ENCODE data around the gene INVS. TPM values are rescaled to one million over a fixed set of nuclear protein-coding genes. Genes with fewer than 3 reads are reported as not detected.
A peak's percentile ranks its signal among the peaks of the same experiment; 100 is the strongest.
"Not testable (repeated sequence)": the region's sequence is repeated elsewhere in the genome, so short reads cannot be mapped to it uniquely, and the experiment has no call there.

INVS gene
- total RNA-seq, 1 donor, result 13.9 TPM

DNA sequence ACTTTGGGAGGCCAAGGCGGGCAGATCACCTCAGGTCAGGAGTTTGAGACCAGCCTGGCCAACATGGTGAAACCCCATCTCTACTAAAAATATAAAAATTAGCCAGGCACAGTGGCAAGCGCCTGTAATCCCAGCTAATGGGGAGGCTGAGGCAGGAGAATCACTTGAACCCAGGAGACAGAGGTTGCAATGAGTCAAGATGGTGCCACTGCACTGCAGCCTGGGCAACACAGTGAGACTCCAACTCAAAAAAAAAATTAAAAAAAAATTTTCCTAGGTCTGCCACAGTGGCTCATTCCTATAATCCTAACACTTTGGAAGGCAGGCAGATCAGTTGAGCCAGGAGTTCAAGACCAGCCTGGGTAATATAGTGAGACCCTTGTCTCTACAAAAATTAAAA is 4.6 kb upstream of the INVS start:
- H3K27me3 ChIP-seq (ENCODE audit: insufficient read depth, low read length); H3K4me3 ChIP-seq (ENCODE audit: low read length); H3K9me3 ChIP-seq (ENCODE audit: low read depth, low read length): not testable (repeated sequence)
- H3K4me1 ChIP-seq (ENCODE audit: insufficient read depth, low read length), result peaks cover 20% of the 10 kb centered on the region

DNA sequence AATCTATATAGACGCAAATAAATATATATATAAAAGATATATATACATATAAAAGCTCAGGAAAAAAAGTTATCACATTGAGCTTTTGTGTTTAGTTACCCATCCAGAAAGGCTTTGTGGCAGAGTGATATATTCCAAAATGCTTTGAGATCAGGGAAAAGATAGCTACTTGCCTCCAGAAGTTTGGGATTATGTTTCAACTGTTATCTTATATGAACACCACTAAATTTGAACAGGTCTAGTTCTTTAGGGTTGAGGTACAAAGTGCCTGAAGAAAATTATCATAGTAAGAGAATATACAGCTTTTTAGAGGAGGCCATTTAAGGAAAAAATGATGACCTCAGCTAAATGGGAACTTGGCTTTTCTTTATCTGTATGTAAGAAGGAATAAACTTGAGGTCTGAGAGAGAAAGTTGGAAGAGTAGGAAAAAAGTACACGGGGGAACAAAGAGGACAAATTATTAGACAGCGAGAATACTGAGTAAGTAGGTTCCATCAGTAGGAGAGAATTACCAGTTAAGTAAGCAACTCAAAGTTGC is 2.6 kb upstream of the INVS start:
- no peak overlapping the region for H3K4me3 ChIP-seq (ENCODE audit: low read length)
- H3K4me1 ChIP-seq (ENCODE audit: insufficient read depth, low read length), result peaks cover 29% of the 10 kb centered on the region
- H3K27me3 ChIP-seq (ENCODE audit: insufficient read depth, low read length), result no peaks in the 10 kb centered on the region
- H3K9me3 ChIP-seq (ENCODE audit: low read depth, low read length), result no peaks in the 10 kb centered on the region

DNA sequence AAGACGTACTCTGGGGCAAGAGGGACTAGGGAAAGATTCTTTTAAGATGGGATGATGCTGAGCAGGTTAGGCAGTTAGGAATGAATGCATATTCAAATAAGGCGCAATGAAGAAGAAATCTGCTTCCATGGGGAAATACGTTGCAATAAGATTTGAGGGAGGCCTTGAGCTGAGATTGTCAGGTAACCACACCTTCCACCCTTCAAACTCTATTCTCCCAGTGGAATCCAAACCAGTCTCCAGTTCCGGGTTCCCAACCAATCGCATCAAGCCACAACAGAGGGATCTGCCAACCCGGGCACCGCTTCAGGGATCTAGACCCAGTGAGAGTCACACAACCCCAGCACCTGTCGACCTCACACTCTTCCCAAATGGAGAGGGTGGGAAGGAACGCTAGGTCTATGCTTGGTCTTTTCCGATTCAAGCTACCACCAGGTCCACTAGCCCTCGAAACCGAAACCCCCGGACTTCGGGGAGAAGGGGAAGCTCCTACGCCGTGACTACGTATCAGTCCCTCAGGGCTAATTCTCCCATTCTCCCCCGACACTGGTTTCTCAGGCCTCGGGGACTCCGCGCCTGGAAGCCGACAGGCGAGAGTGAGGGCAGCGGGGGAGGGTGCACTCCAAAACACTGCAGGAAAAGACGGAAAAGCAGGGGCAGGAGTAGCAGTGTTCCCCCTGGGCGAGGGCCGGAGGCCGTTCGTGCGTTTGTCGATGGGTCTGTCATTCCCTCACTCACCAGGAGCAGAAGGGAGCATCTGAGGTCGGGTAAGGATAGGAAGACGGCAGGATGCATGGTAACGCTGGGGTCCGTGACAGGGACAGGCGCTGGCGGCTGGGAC is 777 bp upstream of the INVS start:
- Histone ChIP-seq H3K27me3 (ENCODE audit: insufficient read depth, low read length) (no peaks in the 10 kb centered on the region), H3K4me1 (ENCODE audit: insufficient read depth, low read length) (peaks cover 27% of the 10 kb centered on the region), H3K9me3 (ENCODE audit: low read depth, low read length) (no peaks in the 10 kb centered on the region), H3K4me3 (ENCODE audit: low read length) (peak overlapping the region; percentile 98)

DNA sequence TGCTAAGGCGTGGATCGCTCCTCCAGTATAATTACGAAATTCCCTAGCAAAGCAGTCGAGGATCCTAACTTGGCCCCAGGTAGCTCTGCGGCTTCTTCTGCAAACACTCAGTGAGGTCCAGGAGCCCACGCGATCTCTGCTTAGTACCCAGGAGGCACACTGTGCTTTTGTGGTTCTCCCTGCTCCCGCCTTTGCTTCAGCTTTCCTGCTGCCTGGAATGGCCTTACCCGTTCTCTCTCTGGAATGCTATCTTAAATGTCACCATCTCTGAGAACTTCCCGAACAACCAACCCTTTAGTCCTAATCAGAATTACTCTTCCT is 639 bp downstream of the INVS start:
- peak overlapping the region; percentile 98 for H3K4me3 ChIP-seq (ENCODE audit: low read length)
- no peaks in the 10 kb centered on the region for H3K9me3 ChIP-seq (ENCODE audit: low read depth, low read length)
- H3K27me3 ChIP-seq (ENCODE audit: insufficient read depth, low read length), result no peaks in the 10 kb centered on the region
- H3K4me1 ChIP-seq (ENCODE audit: insufficient read depth, low read length), result peaks cover 19% of the 10 kb centered on the region

DNA sequence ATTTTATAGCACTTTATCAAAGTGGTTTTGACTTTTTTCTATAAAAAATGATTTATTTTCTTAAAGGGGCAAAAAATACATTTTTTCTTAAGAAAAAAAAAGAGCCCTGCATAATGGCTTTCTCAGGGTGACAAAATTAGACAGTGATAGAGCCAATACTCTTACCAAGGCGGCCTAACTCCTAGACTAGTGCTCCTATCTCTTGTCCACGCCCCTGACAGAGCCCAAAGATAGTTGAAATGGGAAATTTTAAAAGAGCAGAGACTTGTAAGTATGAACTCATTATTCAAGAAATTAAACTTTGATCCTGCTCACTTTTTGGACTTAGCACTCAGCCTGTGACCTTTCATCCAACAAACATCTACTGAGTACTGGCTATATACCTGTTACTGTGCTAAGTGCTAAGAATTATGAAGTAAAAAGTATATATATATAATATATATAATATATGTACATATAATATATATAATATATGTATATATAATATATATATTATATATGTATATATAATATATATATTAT is 1.2 kb downstream of the INVS start:
- H3K9me3 ChIP-seq (ENCODE audit: low read depth, low read length), result no peaks in the 10 kb centered on the region
- H3K4me1 ChIP-seq (ENCODE audit: insufficient read depth, low read length), result peaks cover 18% of the 10 kb centered on the region
- no peak overlapping the region for H3K4me3 ChIP-seq (ENCODE audit: low read length)
- H3K27me3 ChIP-seq (ENCODE audit: insufficient read depth, low read length), result no peaks in the 10 kb centered on the region

DNA sequence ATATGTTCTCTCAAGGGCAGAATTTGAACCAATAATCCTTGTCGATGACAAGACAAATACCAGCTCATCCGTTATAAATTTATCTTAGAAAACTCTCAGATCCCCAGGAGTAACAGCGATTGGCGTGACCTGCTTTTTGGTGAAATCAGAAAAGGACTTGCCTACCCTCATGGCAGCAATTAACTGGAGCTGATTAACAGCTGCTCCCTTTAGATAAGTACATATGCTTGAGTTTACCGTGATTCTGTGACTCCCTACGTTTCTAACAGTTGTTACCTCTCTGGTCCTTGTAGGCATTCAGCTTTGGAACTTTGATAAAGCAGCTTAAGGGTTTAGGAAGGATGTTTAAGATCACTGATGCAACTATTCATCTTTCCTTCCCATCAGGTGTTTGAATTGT is 2.6 kb downstream of the INVS start:
- Histone ChIP-seq H3K4me3 (ENCODE audit: low read length) (no peak overlapping the region), H3K9me3 (ENCODE audit: low read depth, low read length) (no peaks in the 10 kb centered on the region), H3K27me3 (ENCODE audit: insufficient read depth, low read length) (no peaks in the 10 kb centered on the region), H3K4me1 (ENCODE audit: insufficient read depth, low read length) (peaks cover 18% of the 10 kb centered on the region)

DNA sequence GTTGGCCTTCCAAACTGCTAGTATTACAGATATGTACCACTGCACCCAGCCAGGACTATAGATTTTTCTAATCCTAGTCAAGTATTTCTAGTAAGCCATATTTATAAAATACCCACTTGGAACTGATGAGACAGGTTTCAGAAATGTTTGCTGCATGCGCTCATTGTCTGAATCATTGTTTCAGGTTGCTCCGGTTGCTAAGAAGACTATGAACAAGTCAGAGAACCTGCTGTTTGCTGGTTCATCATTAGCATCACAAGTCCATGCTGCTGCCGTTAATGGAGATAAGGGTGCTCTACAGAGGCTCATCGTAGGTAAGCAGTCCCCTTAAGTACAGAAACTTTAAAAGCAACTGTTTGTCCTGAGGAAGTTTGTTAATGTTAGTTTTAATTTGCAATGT is 5.3 kb downstream of the INVS start:
- peaks cover 10% of the 10 kb centered on the region for H3K4me1 ChIP-seq (ENCODE audit: insufficient read depth, low read length)
- no peak overlapping the region for H3K4me3 ChIP-seq (ENCODE audit: low read length)
- no peaks in the 10 kb centered on the region for H3K27me3 ChIP-seq (ENCODE audit: insufficient read depth, low read length)
- H3K9me3 ChIP-seq (ENCODE audit: low read depth, low read length), result no peaks in the 10 kb centered on the region

DNA sequence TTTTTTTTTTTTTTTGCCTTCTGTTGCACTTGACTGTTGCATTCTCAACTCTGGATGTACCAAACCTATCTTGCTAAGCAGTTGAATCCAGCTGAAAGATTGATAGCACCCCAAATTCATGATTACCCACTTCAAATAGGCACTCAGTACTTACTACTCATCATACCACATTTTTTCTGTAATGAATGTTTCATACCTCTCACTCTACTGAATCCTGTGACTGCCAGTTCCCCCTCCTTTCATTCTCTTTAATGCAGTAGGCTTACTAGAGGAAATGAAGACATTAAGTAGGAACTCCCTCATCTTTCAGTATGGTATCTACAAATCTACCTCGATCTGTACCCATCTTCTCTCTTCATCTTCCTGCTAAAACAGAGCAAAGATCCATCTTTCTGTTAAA is 6.8 kb downstream of the INVS start:
- Histone ChIP-seq H3K4me3 (ENCODE audit: low read length) (no peak overlapping the region), H3K4me1 (ENCODE audit: insufficient read depth, low read length) (no peaks in the 10 kb centered on the region), H3K27me3 (ENCODE audit: insufficient read depth, low read length) (no peaks in the 10 kb centered on the region), H3K9me3 (ENCODE audit: low read depth, low read length) (no peaks in the 10 kb centered on the region)

DNA sequence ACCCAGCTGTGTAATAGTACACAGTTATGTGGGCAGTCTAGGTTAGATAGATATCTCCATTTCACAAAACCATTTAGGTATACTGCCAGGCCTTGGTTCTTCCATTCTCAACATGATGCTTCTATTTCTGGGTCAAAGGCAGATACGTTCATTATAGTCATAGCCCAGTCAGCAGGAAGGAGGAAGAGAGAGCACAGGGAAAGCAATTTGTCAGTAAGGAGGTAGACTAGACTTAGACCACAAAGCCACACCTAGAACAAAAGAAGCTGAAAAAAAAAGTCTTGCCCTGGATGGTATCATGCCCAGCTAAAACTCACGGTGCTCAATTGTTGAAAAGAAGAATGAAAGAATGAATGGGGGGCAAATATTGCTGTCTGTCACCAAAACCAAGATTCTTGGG is 7.6 kb downstream of the INVS start:
- no peaks in the 10 kb centered on the region for H3K9me3 ChIP-seq (ENCODE audit: low read depth, low read length)
- H3K27me3 ChIP-seq (ENCODE audit: insufficient read depth, low read length), result no peaks in the 10 kb centered on the region
- H3K4me1 ChIP-seq (ENCODE audit: insufficient read depth, low read length), result no peaks in the 10 kb centered on the region
- H3K4me3 ChIP-seq (ENCODE audit: low read length), result no peak overlapping the region

DNA sequence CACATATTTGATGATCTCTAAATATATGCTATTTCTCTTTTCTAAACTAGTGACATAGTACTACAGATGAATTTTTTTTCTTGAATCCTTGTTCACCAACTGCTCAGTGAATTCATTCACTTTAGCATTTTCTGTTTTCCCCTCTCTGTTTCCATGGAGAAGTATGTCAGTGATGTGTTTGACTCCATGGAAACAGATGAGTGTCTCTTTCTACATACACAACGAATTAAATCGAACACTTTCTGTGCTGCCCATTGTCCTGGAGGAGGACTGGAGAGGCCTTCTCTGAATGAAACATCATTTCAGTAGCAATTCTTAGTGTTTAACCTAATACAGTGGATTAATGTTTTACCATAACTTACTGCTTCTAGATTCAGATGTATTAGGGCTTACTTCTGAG is 9.5 kb downstream of the INVS start:
- Histone ChIP-seq H3K4me1 (ENCODE audit: insufficient read depth, low read length) (no peaks in the 10 kb centered on the region), H3K9me3 (ENCODE audit: low read depth, low read length) (no peaks in the 10 kb centered on the region), H3K27me3 (ENCODE audit: insufficient read depth, low read length) (no peaks in the 10 kb centered on the region), H3K4me3 (ENCODE audit: low read length) (no peak overlapping the region)

DNA sequence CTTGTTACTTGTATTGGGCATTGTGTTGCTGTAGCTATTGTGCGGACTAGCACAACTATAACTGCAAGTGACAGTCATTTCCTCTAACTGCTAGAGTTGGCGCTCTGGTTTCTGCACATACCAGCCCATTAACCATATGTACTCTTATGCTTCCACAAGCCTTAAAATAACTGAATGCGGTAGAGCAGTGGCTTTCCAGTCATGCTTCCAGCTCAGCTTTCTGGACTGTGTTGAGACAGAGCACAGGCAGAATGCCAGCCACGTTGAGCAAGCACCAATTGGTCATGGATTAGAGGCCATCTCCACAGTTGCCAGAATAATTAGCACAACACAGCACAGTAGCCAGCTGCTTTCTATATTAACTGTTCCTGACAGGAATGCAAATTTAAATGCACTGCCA is 12.2 kb downstream of the INVS start:
- Histone ChIP-seq H3K27me3 (ENCODE audit: insufficient read depth, low read length) (no peaks in the 10 kb centered on the region), H3K4me1 (ENCODE audit: insufficient read depth, low read length) (no peaks in the 10 kb centered on the region), H3K9me3 (ENCODE audit: low read depth, low read length) (no peaks in the 10 kb centered on the region), H3K4me3 (ENCODE audit: low read length) (no peak overlapping the region)

DNA sequence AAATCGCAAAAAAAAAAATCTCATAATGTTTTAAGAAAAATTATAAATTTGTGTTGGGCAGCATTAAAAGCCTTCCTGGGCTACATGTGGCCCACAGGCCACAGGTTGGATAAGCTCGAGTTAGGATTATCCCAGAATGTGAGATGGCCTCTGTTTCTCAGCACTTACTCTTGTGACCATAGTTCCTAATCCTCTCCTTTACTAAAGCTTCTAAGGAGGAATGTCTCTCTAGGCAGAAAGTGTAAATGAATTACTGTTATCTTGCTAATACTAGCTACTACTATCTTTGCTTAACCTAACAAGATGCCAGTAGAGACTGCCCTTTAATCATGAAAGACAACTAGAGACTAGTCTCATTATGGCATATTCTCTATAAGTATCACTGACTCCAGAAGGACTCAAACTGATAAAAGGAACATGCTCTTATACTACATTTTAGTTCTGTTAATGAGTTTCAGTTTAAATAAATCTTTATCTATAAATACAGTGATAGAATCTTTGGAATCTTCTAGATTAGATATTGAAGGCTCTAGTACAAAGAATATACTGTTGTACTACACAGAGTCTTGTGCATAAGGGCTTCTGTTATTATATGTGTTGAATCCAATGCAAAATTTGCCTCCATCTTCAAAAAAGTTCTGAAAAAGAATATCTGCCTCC is 13.8 kb downstream of the INVS start:
- Histone ChIP-seq H3K4me3 (ENCODE audit: low read length) (no peak overlapping the region), H3K9me3 (ENCODE audit: low read depth, low read length) (no peaks in the 10 kb centered on the region), H3K27me3 (ENCODE audit: insufficient read depth, low read length) (no peaks in the 10 kb centered on the region), H3K4me1 (ENCODE audit: insufficient read depth, low read length) (no peaks in the 10 kb centered on the region)

DNA sequence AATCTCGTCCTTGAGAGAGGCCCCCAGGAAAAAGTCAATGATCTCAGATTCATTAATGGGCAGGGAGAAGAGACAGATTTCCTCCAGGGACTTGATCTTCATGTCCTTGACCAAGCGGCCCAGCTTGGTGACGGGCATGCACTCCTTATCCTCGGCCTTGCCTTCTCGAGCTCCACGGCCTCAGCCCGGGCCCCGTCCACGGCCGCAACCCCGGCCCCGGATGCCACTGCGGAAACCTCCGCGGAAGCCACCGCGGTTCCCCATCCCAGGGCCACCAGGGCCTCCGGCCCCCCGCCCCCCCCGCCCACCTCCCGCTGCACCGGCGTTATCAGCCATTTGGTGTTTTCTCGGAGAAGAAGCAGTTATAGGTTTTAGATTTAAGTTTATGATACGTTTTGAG is 18.3 kb downstream of the INVS start:
- H3K4me3 ChIP-seq (ENCODE audit: low read length), result no peak overlapping the region
- no peaks in the 10 kb centered on the region for H3K9me3 ChIP-seq (ENCODE audit: low read depth, low read length)
- H3K4me1 ChIP-seq (ENCODE audit: insufficient read depth, low read length), result no peaks in the 10 kb centered on the region
- no peaks in the 10 kb centered on the region for H3K27me3 ChIP-seq (ENCODE audit: insufficient read depth, low read length)

DNA sequence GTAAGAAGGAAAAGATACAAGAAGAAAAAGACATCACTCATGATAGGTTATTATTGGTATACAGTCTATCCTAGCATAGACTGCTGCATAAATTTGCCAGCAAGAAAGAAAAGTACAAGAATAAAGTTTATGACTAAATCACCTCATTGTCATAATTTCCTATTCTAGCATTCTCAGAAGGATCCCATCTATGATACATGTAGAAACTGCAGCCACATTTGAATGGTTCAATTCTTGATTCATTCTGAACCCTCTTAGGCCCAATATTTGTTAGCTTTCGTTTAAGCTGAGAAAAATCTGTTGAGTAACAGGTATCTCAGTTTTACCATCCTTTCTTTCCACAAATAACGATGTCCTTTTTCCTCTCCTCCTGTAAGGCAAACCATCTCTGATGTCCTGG is 21.2 kb downstream of the INVS start:
- no peaks in the 10 kb centered on the region for H3K9me3 ChIP-seq (ENCODE audit: low read depth, low read length)
- H3K4me1 ChIP-seq (ENCODE audit: insufficient read depth, low read length), result no peaks in the 10 kb centered on the region
- no peak overlapping the region for H3K4me3 ChIP-seq (ENCODE audit: low read length)
- H3K27me3 ChIP-seq (ENCODE audit: insufficient read depth, low read length), result no peaks in the 10 kb centered on the region

DNA sequence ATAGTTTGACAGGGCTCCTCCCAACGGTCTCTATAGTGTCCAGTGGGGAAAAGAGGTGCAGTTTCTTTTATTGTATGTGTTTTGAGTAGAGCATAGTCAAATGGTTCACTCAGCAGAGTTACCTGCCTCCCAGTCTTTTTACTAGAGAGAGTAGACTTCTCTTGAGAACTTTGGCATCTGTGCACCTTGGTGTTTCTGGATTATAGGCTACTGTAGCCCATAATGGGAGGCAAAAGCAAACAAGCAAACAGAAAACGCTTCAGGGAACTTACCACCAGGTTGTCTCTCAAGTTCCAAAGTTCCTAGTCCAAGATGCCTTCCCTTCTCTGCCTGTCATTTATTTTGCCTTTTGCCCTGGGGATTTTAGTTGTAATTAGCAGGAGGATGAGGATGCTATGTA is 26.2 kb downstream of the INVS start:
- Histone ChIP-seq H3K9me3 (ENCODE audit: low read depth, low read length) (no peaks in the 10 kb centered on the region), H3K4me3 (ENCODE audit: low read length) (no peak overlapping the region), H3K27me3 (ENCODE audit: insufficient read depth, low read length) (no peaks in the 10 kb centered on the region)

DNA sequence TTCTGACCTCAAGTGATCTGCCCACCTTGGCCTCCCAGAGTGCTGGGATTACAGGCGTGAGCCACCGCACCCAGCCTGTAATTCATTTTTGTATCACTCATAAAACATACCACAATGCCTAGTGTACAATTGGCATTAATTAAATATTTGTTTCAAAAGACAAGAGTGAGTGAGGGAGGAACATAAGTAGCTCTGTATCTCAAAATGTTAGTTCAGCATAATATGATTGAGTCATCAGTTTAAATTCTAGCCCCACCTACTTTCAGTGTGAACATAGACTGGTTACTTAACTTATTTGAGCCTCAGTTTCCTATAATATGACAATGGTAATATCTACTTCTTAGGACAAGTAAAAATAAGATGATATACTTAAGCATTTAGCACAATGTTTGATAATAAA is 26.9 kb downstream of the INVS start:
- Histone ChIP-seq H3K9me3 (ENCODE audit: low read depth, low read length) (no peaks in the 10 kb centered on the region), H3K27me3 (ENCODE audit: insufficient read depth, low read length) (no peaks in the 10 kb centered on the region), H3K4me1 (ENCODE audit: insufficient read depth, low read length) (no peaks in the 10 kb centered on the region), H3K4me3 (ENCODE audit: low read length) (no peak overlapping the region)

More for the DNA sequence above, 26.2 kb downstream of the INVS start:
- H3K4me1 ChIP-seq (ENCODE audit: insufficient read depth, low read length), result no peaks in the 10 kb centered on the region

All from mononuclear cell (primary cell).